HepG2 (cell line): ENCODE measurements around the gene GLDC. TPM values are rescaled to one million over a fixed set of nuclear protein-coding genes. Genes with fewer than 3 reads are reported as not detected.
A peak's percentile ranks its signal among the peaks of the same experiment; 100 is the strongest.

Experiments used
- ATAC-seq: fragments of 200-7000 bp; cut with Tn5 transposase; 3 replicates; pipeline ENCODE4 v1.9.1; 2020; ENCODE audit warnings: mild to moderate bottlenecking, moderate library complexity
- BruUV-seq: library from RNA; stranded (reverse); fragments of 400-500 nt; replicated peaks from 2 replicates; lab custom pipeline; 2021; lab: Mats Ljungman, UMichigan
- CTCF ChIA-PET: fragments of 300-600 bp; formaldehyde crosslinking; extraction: SDS; loops from one replicate; lab custom pipeline; 2021; ENCODE audit warnings: low total read pairs, inconsistent platforms, low intra/inter-chr PET ratio; lab: Yijun Ruan, JAX
- POLR2A ChIA-PET: fragments of 350-600 bp; sonication (Branson Sonifier 250); formaldehyde crosslinking; loops from one replicate; lab custom pipeline; 2020; ENCODE audit warnings: antibody characterized with exemption, inconsistent platforms; lab: Yijun Ruan, JAX
- DNase-seq: peaks from one replicate; pipeline ENCODE4 v3.0.0-alpha.2; 2015; ENCODE audit warnings: low spot score
- FAIRE-seq: peaks from 3 replicates; lab custom pipeline; 2011; peaks lifted over from hg19 to GRCh38; lab: Jason Lieb, UNC
- H2AFZ ChIP-seq: one replicate; pipeline ENCODE4 v1.6.1; 2011; ENCODE audit warnings: low read length, inconsistent platforms
- H3K27ac ChIP-seq: fragments of 300-600 bp; 3 replicates; pipeline ENCODE4 v1.8.0; 2011; ENCODE audit warnings: mixed run types, mild to moderate bottlenecking, mixed read lengths, low read length, inconsistent platforms; ENCODE audit not compliant: insufficient read depth; ENCODE audit errors: extremely low read length
- H3K27me3 ChIP-seq, 2 experiments: fragments of 200-600 bp in 1 of 2; 2 replicates in 1 of 2; 3 replicates in 1 of 2; pipeline versions ENCODE4 v1.6.0 to v1.8.0; 2011; ENCODE audit warnings: low read length in 2 of 2, mild to moderate bottlenecking in 2 of 2, moderate library complexity in 2 of 2, inconsistent platforms in 1 of 2; ENCODE audit not compliant: insufficient read depth in 2 of 2, control insufficient read depth in 1 of 2
- H3K36me3 ChIP-seq, 2 experiments: fragments of 200-600 bp in 1 of 2; replicated peaks in 1 of 2; 2 replicates in 1 of 2; 3 replicates in 1 of 2; pipeline versions ENCODE4 v1.5.1 to v1.8.0; 2011; ENCODE audit warnings: low read length in 2 of 2, inconsistent platforms in 1 of 2; ENCODE audit not compliant: insufficient read depth in 2 of 2, control insufficient read depth in 1 of 2
- H3K4me1 ChIP-seq: 2 replicates; pipeline ENCODE4 v1.5.1; 2012; ENCODE audit warnings: low read length, inconsistent platforms; ENCODE audit not compliant: insufficient read depth
- H3K4me2 ChIP-seq: 2 replicates; pipeline ENCODE4 v1.6.0; 2011; ENCODE audit warnings: low read depth, low read length, inconsistent platforms
- H3K4me3 ChIP-seq, 3 experiments: fragments of 200-600 bp in 1 of 3; sonication (generic), shearing (Covaris generic) in 1 of 3; replicated peaks in 1 of 3; 2 replicates each; pipeline ENCODE4 v1.5.1; 2011 to 2016; ENCODE audit warnings: low read length in 3 of 3, inconsistent platforms in 2 of 3, low read depth in 2 of 3, mild to moderate bottlenecking in 2 of 3, control low read depth in 1 of 3, mixed read lengths in 1 of 3; ENCODE audit not compliant: insufficient read depth in 1 of 3
- H3K79me2 ChIP-seq: one replicate; pipeline ENCODE4 v1.6.1; 2011; ENCODE audit warnings: low read length, inconsistent platforms; ENCODE audit not compliant: insufficient read depth
- H3K9ac ChIP-seq: 2 replicates; pipeline ENCODE4 v1.6.0; 2011; ENCODE audit warnings: mild to moderate bottlenecking, low read depth, low read length, inconsistent platforms; ENCODE audit not compliant: insufficient read depth
- H3K9me3 ChIP-seq: 2 replicates; pipeline ENCODE4 v1.5.1; 2012; ENCODE audit warnings: mild to moderate bottlenecking, low read length
- H4K20me1 ChIP-seq: 2 replicates; pipeline ENCODE4 v1.6.0; 2011; ENCODE audit warnings: inconsistent platforms, mild to moderate bottlenecking, low read length, moderate library complexity; ENCODE audit not compliant: insufficient read depth
- ATM ChIP-seq: fragments of 450-650 bp; IDR thresholded peaks from 2 replicates; pipeline ENCODE4 v1.7.1; 2017; ENCODE audit warnings: mild to moderate bottlenecking, borderline replicate concordance
- CCDC6 ChIP-seq: sonication (generic); formaldehyde crosslinking; IDR thresholded peaks from 2 replicates; pipeline ENCODE4 v1.8.1; 2022; ENCODE audit warnings: mild to moderate bottlenecking, missing genetic modification reagents, moderate library complexity
- HDAC1 ChIP-seq: sonication (generic); formaldehyde crosslinking; IDR thresholded peaks from 2 replicates; pipeline ENCODE4 v1.5.1; 2020; ENCODE audit warnings: mild to moderate bottlenecking, missing genetic modification reagents
- HHEX ChIP-seq: IDR thresholded peaks from 2 replicates; pipeline ENCODE4 v1.6.1; 2016; ENCODE audit warnings: control low read depth
- IKZF1 ChIP-seq: fragments of 450-650 bp; IDR thresholded peaks from 2 replicates; pipeline ENCODE4 v1.7.1; 2016
- KLF12 ChIP-seq: sonication (generic); formaldehyde crosslinking; IDR thresholded peaks from 2 replicates; pipeline ENCODE4 v1.4.0; 2020; ENCODE audit warnings: missing genetic modification reagents, borderline replicate concordance
- NBN ChIP-seq: fragments of 450-650 bp; conservative IDR thresholded peaks from 2 replicates; pipeline ENCODE4 v1.6.1; 2017
- SAP130 ChIP-seq: IDR thresholded peaks from 2 replicates; pipeline ENCODE4 v1.6.1; 2016; ENCODE audit warnings: low read depth
- SETDB1 ChIP-seq: sonication (generic); formaldehyde crosslinking; IDR thresholded peaks from 2 replicates; pipeline ENCODE4 v1.5.1; 2020; ENCODE audit warnings: missing genetic modification reagents, mild to moderate bottlenecking, borderline replicate concordance
- SRSF9 ChIP-seq: fragments of 200-400 bp; formaldehyde crosslinking; IDR thresholded peaks from 2 replicates; pipeline ENCODE4 v1.6.1; 2018; ENCODE audit warnings: borderline replicate concordance, mild to moderate bottlenecking, low read depth, low read length; ENCODE audit not compliant: insufficient read depth, poor library complexity, severe bottlenecking
- ZFP41 ChIP-seq: sonication (generic); formaldehyde crosslinking; IDR thresholded peaks from 2 replicates; pipeline ENCODE4 v1.4.0; 2020; ENCODE audit warnings: mild to moderate bottlenecking, missing genetic modification reagents, borderline replicate concordance
- ZMYM4 ChIP-seq: sonication (generic); formaldehyde crosslinking; IDR thresholded peaks from 2 replicates; pipeline ENCODE4 v1.8.1; 2023; ENCODE audit warnings: mild to moderate bottlenecking, missing genetic modification reagents
- ZNF275 ChIP-seq: sonication (generic); formaldehyde crosslinking; IDR thresholded peaks from 2 replicates; pipeline ENCODE4 v1.8.0; 2022; ENCODE audit warnings: missing genetic modification reagents, mild to moderate bottlenecking, inconsistent platforms, borderline replicate concordance
- ZNF30 ChIP-seq: sonication (generic); formaldehyde crosslinking; IDR thresholded peaks from 2 replicates; pipeline ENCODE4 v1.5.0; 2020; ENCODE audit warnings: mild to moderate bottlenecking, missing genetic modification reagents
- ZNF33A ChIP-seq: sonication (generic); formaldehyde crosslinking; IDR thresholded peaks from 2 replicates; pipeline ENCODE4 v1.5.1; 2020; ENCODE audit warnings: missing genetic modification reagents, mild to moderate bottlenecking, moderate library complexity, borderline replicate concordance
- ZNF501 ChIP-seq: sonication (generic); formaldehyde crosslinking; IDR thresholded peaks from 2 replicates; pipeline ENCODE4 v1.5.1; 2020; ENCODE audit warnings: mild to moderate bottlenecking, moderate library complexity, missing genetic modification reagents
- ZNF562 ChIP-seq: sonication (generic); formaldehyde crosslinking; IDR thresholded peaks from 2 replicates; pipeline ENCODE4 v1.8.0; 2022; ENCODE audit warnings: missing genetic modification reagents, borderline replicate concordance
- ZNF607 ChIP-seq: sonication (generic); formaldehyde crosslinking; IDR thresholded peaks from 2 replicates; pipeline ENCODE4 v1.5.1; 2020; ENCODE audit warnings: missing genetic modification reagents, mild to moderate bottlenecking, borderline replicate concordance
- ZNF780A ChIP-seq: sonication (generic); formaldehyde crosslinking; IDR thresholded peaks from 2 replicates; pipeline ENCODE4 v1.8.0; 2022; ENCODE audit warnings: mild to moderate bottlenecking, missing genetic modification reagents, moderate library complexity
- WGBS: methylation state at CpG from one replicate; pipeline ENCODE4 v1.1.6; 2017; ENCODE audit warnings: low lambda C conversion rate; 5-methylcytosine and 5-hydroxymethylcytosine counted together
- in situ Hi-C: cut with HindIII; loops from 2 replicates; pipeline ENCODE4 v1.10.0; 2017; ENCODE audit warnings: low pct_unique_long_range_greater_than_20kb; ENCODE audit not compliant: extremely low pct_ligation_motif_present
- intact Hi-C: fragments of 100-400 bp; cut with micrococcal nuclease; formaldehyde crosslinking; loops from one replicate; pipeline ENCODE4 v1.10.0; 2022; ENCODE audit not compliant: unreplicated experiment
- polyA plus RNA-seq, 8 experiments: library from polyadenylated mRNA; depleted of rRNA in 3 of 8; stranded (reverse) in 7 of 8; unstranded in 1 of 8; fragments of >200 nt; fragmentation: Illumina TruSeq in 4 of 8; extraction: Trizol in 4 of 8; gene quantifications; 2 replicates each; pipeline versions ENCODE4 v1.2.1 to v1.2.3, GENCODE V29; 2011 to 2016; ENCODE audit warnings: low read depth in 4 of 8, missing spikeins in 1 of 8, mixed read lengths in 1 of 8; ENCODE audit not compliant: insufficient read depth in 1 of 8
- total RNA-seq, 5 experiments: library from RNA; depleted of rRNA; stranded (reverse); fragments of >200 nt; fragmentation: Illumina TruSeq; extraction: Trizol; gene quantifications; 2 replicates each; pipeline ENCODE4 v1.2.3, GENCODE V29; 2016; ENCODE audit warnings: low read depth in 1 of 5
- TF ChIP-seq, protein P1 (sequence below): sonication (generic); formaldehyde crosslinking; IDR thresholded peaks from 2 replicates; pipeline ENCODE4 v1.5.0; 2020; ENCODE audit warnings: missing genetic modification reagents

Gene GLDC
- total and polyA plus RNA-seq, 2 of the 13 experiments (the other 11 are each of a cell fraction or from before 2014, with no cell fraction given), result 59.3 to 115 TPM

GRCh38 chr9:6633378-6633777, 12.2 kb downstream of the GLDC start:
- 63% methylated on average over 3 of the region's 3 CpGs for WGBS
- Histone ChIP-seq H3K79me2 (peaks cover 72% of the 10 kb centered on the region), H3K4me3 (no peak overlapping the region; a peak in 1 of 6 replicates), H4K20me1 (no peaks in the 10 kb centered on the region; the same call in 1 of the 2 replicates), H3K27me3 (no peaks in the 10 kb centered on the region), H3K9ac (no peak overlapping the region), H3K9me3 (no peaks in the 10 kb centered on the region), H3K36me3 (peaks cover 3 to 14% of the 10 kb centered on the region in 2 experiments; a peak in 3 of 5 replicates), H3K4me1 (peaks cover 67% of the 10 kb centered on the region), H2AFZ (no peak overlapping the region), H3K4me2 (peak overlapping the region; percentile 64), H3K27ac (peak overlapping the region; percentile 49)
- ChIA-PET POLR2A (interaction anchor here (0.9 to 1.1 kb wide), 2 partner anchors 32 to 48 kb away, joined by 3 read pairs; no protein-coding TSS in a partner anchor), CTCF (no interaction called here)
- FAIRE-seq (no peak), DNase-seq (no peak), ATAC-seq (no peak; the same call in 2 of the 3 replicates)
- intact Hi-C loops (loop anchor here (5.0 kb wide), 2 partner anchors 34 to 41 kb away; no protein-coding TSS in a partner anchor), in situ Hi-C loops (no loop called here)
- no TSS peak for BruUV-seq
- TF ChIP-seq ZFP41 (CRISPR knock-in tag), result no peak
- TF ChIP-seq, protein P1, sequence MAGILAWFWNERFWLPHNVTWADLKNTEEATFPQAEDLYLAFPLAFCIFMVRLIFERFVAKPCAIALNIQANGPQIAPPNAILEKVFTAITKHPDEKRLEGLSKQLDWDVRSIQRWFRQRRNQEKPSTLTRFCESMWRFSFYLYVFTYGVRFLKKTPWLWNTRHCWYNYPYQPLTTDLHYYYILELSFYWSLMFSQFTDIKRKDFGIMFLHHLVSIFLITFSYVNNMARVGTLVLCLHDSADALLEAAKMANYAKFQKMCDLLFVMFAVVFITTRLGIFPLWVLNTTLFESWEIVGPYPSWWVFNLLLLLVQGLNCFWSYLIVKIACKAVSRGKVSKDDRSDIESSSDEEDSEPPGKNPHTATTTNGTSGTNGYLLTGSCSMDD, result no peak
- no peak for TF ChIP-seq HHEX (CRISPR knock-in tag)
- no peak for TF ChIP-seq ZNF30
- TF ChIP-seq ATM, result no peak
- no peak for TF ChIP-seq ZMYM4 (CRISPR knock-in tag)
- TF ChIP-seq ZNF275 (CRISPR knock-in tag), result no peak
- TF ChIP-seq CCDC6 (CRISPR knock-in tag), result no peak
- no peak for TF ChIP-seq ZNF607 (CRISPR knock-in tag)
- TF ChIP-seq SETDB1 (CRISPR knock-in tag), result no peak
- TF ChIP-seq NBN, result no peak
- no peak for TF ChIP-seq SAP130 (CRISPR knock-in tag)
- TF ChIP-seq ZNF780A (CRISPR knock-in tag), result no peak
- TF ChIP-seq HDAC1, result no peak
- TF ChIP-seq IKZF1, result no peak
- no peak for TF ChIP-seq KLF12
- no peak for TF ChIP-seq ZNF501 (CRISPR knock-in tag)
- no peak for TF ChIP-seq ZNF33A (CRISPR knock-in tag)
- no peak for TF ChIP-seq SRSF9
- TF ChIP-seq ZNF562 (CRISPR knock-in tag), result no peak
